Measurements from ENCODE around the gene IQCK. TPM values are rescaled to one million over a fixed set of nuclear protein-coding genes. Genes with fewer than 3 reads are reported as not detected.

IQCK gene
- polyA plus RNA-seq, 1 experiment = 4.5 TPM

GRCh38 chr16:19769239-19769638, 51.2 kb downstream of the IQCK start:
- no peak for DNase-seq (ENCODE audit: low read depth)
- TF ChIP-seq CTCF (IDR thresholded peaks at IDR 0.05; ENCODE audit: insufficient read depth, low read depth, low read length) = no peak
- POLR2A ChIA-PET = no interaction called here
- no peaks in the 10 kb centered on the region for H3K36me3 ChIP-seq (ENCODE audit: control insufficient read depth, insufficient read depth, low read length)
- H3K27me3 ChIP-seq (ENCODE audit: control insufficient read depth, insufficient read depth, low read length) = no peaks in the 10 kb centered on the region
- CTCF ChIA-PET = no interaction called here
- H3K4me3 ChIP-seq (ENCODE audit: low read depth, low read length) = no peak overlapping the region

GRCh38 chr16:19771040-19771439, 53.0 kb downstream of the IQCK start:
- ChIA-PET POLR2A (no interaction called here), CTCF (interaction anchor here (0.6 to 1.5 kb wide), 3 partner anchors 10 to 259 kb away, joined by 3 read pairs; no protein-coding TSS in a partner anchor)
- TF ChIP-seq CTCF (IDR thresholded peaks at IDR 0.05; ENCODE audit: insufficient read depth, low read depth, low read length) = no peak
- DNase-seq (ENCODE audit: low read depth) = no peak
- no peak overlapping the region for H3K4me3 ChIP-seq (ENCODE audit: low read depth, low read length)
- H3K27me3 ChIP-seq (ENCODE audit: control insufficient read depth, insufficient read depth, low read length) = no peaks in the 10 kb centered on the region
- H3K36me3 ChIP-seq (ENCODE audit: control insufficient read depth, insufficient read depth, low read length) = no peaks in the 10 kb centered on the region

GRCh38 chr16:19771796-19772195, 53.7 kb downstream of the IQCK start:
- ChIA-PET CTCF (interaction anchor here (1.1 to 1.5 kb wide), 2 partner anchors 9 to 131 kb away, joined by 3 read pairs; no protein-coding TSS in a partner anchor), POLR2A (no interaction called here)
- Histone ChIP-seq H3K4me3 (ENCODE audit: low read depth, low read length) (no peak overlapping the region), H3K36me3 (ENCODE audit: control insufficient read depth, insufficient read depth, low read length) (no peaks in the 10 kb centered on the region), H3K27me3 (ENCODE audit: control insufficient read depth, insufficient read depth, low read length) (no peaks in the 10 kb centered on the region)
- TF ChIP-seq CTCF (IDR thresholded peaks at IDR 0.05; ENCODE audit: insufficient read depth, low read depth, low read length) = no peak
- DNase-seq (ENCODE audit: low read depth) = no peak

GRCh38 chr16:19774024-19774423, 56.0 kb downstream of the IQCK start:
- no peak for DNase-seq (ENCODE audit: low read depth)
- Histone ChIP-seq H3K27me3 (ENCODE audit: control insufficient read depth, insufficient read depth, low read length) (no peaks in the 10 kb centered on the region), H3K36me3 (ENCODE audit: control insufficient read depth, insufficient read depth, low read length) (no peaks in the 10 kb centered on the region), H3K4me3 (ENCODE audit: low read depth, low read length) (no peak overlapping the region)
- CTCF ChIA-PET = interaction anchor here (1.0 to 1.7 kb wide), 2 partner anchors 8 to 31 kb away, joined by 3 to 4 read pairs; no protein-coding TSS in a partner anchor
- POLR2A ChIA-PET = no interaction called here
- TF ChIP-seq CTCF (IDR thresholded peaks at IDR 0.05; ENCODE audit: insufficient read depth, low read depth, low read length) = no peak

GRCh38 chr16:19776147-19776546, 58.1 kb downstream of the IQCK start:
- H3K27me3 ChIP-seq (ENCODE audit: control insufficient read depth, insufficient read depth, low read length) = no peaks in the 10 kb centered on the region
- ChIA-PET POLR2A (no interaction called here), CTCF (interaction anchor here (1.0 kb wide), 1 partner anchor 8 kb away, joined by 3 read pairs; no protein-coding TSS in a partner anchor)
- no peaks in the 10 kb centered on the region for H3K36me3 ChIP-seq (ENCODE audit: control insufficient read depth, insufficient read depth, low read length)
- no peak for DNase-seq (ENCODE audit: low read depth)
- no peak for TF ChIP-seq CTCF (IDR thresholded peaks at IDR 0.05; ENCODE audit: insufficient read depth, low read depth, low read length)
- no peak overlapping the region for H3K4me3 ChIP-seq (ENCODE audit: low read depth, low read length)

All from BJ (cell line).